GM18502 (cell line): ENCODE data around the gene DTNBP1.

Experiments used
- ATAC-seq: cut with Tn5 transposase; IDR thresholded peaks from one replicate; pipeline ENCODE4 v1.9.1; 2021; ENCODE audit warnings: mild to moderate bottlenecking; ENCODE audit not compliant: unreplicated experiment, poor library complexity

DTNBP1 gene, protein sequence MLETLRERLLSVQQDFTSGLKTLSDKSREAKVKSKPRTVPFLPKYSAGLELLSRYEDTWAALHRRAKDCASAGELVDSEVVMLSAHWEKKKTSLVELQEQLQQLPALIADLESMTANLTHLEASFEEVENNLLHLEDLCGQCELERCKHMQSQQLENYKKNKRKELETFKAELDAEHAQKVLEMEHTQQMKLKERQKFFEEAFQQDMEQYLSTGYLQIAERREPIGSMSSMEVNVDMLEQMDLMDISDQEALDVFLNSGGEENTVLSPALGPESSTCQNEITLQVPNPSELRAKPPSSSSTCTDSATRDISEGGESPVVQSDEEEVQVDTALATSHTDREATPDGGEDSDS

DNA sequence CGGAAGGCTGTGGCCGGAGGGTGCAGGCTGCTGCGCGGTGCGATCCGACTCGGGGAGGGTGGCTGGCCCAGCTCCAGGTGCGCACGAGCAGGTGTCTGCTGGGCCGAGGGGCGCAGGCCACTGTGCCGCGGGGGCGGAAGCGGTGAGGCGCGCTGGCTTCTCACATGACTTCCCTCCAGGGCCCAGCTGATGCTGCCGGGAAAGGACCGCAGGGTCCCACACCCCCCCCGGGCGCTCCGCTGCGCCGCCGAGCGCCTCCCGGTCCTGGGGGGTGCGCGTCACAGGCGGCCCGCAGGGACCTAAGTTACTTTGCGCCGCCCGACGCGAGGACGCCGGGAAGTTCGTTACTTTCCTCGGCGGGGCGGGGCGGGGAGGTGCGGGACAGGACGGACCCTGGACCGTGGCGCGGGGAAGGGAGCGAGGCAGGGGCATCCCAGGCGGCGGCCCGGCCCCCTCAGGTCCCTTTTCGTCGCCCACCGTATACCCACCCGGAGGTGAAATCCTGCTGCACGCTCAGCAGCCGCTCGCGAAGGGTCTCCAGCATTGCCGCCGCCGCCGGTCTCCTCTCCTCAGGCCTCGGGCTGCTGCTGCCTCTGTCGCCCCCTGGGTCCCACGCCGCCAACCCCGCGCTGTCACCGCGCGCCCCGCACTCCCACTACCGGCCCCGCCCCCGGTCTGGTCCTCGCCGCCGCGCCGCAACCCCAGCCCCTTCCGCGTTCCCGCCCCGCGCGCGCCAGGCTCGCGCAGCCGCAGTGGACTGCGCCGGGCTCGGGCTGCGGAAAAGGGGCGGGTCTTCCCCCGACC is at the start of gene DTNBP1:
Gene DTNBP1 (minus strand): TSS at position 703 of the 804 bp plus-strand sequence. CDS start 159 bp downstream, at position 544.
- ATAC-seq = peak; percentile 79

DNA sequence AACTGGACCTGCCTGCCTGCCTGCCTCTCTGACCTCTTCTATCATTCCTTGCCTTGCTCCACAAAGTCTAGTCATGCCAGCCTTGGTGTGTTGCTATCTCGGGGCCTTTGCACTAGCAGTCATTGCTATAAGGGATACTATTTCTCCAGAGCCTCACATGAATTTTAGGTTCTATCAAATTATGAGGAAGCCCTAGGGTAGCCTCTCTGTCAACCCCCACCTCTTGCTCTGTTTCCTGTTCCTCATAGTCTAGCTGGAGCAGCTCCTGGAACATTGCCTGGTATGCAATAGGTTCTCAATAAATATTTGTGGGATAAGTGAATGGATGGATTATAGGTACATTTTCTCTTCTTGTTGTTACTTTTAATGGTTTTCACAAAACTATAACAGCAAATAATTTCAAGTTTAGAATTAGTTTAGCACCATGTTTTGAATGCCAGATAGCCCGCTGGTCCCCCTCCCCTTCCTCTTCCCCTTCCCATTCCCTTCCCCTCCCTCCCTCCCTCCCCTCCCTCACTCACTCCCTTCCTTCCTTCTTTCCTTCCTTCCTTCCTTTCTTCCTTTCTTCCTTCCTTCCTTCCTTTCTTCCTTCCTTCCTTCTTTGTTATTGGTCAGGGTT is 46.9 kb upstream of the DTNBP1 start:
- ATAC-seq = no peak

DNA sequence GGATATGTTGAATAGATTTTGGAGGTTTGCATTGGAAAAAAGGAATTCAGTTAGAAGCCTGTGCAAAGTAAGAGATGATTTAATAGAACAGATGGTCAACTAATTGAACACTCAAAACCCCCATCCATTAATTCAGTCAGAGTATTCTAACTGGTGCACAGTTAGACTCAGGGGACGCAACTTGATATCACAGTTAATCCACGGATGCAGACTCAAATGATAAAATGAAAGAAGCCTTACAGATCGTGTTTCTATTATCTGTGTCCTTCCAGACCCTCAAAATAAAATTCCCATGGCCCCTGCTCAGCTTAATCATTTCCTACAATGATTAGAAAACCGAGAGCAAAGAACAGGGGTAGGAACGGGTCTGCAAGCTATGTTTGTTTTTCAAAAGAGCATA is 45.4 kb upstream of the DTNBP1 start:
- ATAC-seq = no peak

DNA sequence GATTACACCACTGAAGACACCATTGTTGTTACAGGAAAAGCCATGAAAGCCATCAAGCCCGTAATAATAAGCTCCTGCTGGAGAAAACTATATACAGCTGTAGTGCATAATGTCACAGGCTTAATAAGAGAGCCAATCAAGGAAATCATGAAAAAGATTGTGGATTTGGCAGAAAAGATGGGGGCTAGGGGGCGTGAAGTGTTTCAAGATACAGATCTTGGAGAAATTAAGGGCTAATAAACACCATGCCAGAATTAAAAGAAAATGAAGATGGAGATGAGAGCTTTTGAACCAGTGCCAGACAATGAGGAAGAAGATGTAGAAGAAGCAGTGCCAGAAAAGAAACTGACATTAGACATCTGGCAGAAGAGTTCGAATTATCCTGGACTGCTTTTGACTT is 43.2 kb upstream of the DTNBP1 start:
- ATAC-seq = no peak

DNA sequence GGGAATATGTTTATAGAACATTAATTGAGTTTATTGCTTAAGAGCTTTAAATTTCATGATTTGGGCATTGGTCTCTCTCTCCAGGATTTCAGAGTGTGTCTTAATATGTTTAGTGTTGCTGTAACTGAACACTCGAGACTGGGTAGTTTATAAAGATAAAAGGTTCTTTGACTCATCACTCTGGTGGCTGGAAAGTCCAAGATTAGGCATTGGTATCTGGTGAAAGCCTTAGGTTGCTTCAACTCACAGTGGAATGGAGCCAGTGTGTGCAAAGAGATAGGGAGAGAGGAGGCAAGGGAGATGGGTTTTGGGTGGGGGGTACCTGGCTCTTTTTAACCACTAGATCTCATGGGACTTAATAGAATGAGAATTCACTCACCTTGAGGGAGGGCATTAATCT is 35.6 kb upstream of the DTNBP1 start:
- no peak for ATAC-seq

DNA sequence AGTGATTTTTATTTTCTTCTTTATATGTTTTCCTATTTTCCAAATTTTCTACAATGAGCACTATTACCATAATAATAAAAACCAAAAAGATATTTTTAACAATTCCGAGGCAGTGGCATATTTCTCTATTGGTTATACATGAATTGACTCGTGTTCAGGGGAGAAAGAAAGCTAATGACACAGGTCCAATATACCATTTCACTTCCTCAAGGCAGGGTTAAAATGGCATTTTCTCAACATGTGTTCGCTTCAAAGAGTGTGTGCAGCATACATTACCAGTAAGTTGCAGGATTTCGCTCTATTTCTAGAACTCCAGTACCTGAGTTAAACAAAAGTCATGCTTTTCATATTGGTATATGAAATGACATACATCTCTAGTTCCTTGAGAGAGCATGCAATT is 35.1 kb upstream of the DTNBP1 start:
- no peak for ATAC-seq

DNA sequence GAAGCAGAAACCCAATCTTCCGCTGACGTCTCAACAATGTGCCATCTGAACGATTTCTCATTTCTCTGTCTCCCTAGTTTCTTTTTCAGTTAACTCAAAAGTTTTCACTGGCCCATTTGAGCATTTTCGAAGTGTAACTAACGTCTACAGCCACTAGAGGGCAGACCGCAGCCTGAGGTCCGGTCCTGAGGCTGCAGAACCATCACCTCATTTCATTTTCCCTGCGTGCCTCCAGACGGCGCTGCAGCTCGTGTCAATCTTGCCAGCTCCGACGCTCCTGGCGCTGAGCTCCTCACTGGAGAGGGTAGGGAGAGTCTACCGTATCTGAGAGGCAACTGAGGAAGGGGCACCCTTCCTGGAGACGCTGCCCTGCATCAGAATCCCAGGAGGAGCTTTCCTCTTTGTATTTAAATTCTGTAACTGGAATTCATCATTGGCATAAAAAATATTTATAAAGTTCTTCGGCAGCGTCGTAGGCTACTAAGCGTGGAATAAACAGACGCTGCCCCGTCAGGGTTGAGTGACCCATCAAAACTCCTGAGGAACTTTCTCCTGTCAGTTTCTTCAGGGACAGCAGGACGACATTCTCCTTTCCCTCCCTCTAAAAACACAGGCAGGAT is 28.5 kb upstream of the DTNBP1 start:
- ATAC-seq = peak; percentile 86

DNA sequence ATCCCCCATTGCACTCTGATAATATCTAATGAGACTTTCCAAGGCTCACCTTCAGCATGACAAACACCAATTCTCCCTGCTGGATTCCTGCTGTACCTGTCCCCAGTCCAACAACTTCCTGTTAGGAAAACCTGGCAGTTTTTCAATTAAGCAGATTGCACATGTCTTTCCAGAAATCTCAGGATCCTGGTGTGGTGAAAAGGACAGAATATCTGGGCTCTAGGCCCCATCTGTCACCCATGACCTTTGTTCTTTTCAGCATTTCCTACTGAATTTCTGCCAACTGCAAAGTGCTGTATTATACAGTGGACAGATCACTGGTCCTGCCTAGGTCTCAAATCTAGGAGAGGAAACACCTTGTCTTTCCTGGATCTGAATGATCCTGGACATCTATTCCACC is 27.7 kb upstream of the DTNBP1 start:
- ATAC-seq = no peak

DNA sequence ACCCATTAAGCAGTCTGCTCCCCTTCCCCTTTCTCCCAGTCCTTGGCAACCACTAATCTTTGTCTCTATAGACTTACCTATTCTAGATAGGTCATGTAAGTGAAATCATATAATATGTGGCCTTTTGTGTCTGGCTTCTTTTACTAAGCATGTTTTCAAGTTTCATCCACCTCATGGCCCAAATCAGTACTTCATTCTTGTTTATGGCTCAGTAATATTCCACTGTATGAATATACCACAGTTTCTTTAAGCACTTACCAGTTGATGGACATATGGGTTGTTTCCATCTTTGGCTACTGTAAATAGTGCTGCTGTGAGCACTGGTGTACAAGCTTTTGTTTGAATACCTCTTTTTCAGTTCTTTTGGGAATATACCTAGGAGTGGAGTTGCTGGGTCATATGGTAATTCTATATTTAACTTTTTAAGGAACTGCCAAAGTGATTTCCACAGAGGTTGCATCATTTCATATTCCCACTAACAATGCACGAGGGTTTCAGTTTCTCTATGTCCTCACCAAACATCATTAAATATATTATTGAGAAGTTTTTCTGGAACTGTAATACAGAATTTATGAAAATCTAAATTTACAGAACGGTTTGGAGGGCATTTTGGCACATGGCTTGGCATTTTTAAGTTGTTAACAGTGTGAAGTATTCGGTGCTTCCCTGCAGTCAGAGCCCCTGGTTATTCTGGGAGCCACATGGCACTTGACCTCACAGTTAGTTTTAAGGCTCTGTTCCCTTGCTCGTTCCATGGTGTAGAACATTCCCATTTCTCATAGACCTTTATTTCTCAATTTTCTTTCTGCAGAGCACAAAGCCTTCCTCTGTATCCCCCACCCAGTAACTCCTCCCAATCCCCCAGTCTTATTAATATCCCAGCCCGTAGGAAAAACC is 27.0 kb upstream of the DTNBP1 start:
- no peak for ATAC-seq

DNA sequence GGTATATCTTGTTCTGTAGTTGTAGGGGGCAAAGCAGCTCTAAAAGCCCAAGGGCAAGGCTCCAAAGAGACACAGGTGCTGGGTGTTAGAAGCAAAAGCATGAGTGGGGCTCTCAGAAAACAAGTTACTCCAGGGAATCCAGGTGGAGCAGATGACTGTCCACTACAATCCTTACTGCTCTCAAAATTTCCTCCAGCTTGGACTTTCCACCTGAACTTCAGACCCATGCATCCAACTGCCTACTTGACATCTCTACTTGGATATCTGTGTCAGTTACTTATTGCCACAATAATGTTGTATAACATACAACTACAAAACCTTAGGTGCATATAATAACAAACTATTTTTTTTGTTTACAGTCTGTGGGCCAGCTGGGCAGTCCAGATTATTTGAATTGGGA is 22.8 kb upstream of the DTNBP1 start:
- no peak for ATAC-seq

DNA sequence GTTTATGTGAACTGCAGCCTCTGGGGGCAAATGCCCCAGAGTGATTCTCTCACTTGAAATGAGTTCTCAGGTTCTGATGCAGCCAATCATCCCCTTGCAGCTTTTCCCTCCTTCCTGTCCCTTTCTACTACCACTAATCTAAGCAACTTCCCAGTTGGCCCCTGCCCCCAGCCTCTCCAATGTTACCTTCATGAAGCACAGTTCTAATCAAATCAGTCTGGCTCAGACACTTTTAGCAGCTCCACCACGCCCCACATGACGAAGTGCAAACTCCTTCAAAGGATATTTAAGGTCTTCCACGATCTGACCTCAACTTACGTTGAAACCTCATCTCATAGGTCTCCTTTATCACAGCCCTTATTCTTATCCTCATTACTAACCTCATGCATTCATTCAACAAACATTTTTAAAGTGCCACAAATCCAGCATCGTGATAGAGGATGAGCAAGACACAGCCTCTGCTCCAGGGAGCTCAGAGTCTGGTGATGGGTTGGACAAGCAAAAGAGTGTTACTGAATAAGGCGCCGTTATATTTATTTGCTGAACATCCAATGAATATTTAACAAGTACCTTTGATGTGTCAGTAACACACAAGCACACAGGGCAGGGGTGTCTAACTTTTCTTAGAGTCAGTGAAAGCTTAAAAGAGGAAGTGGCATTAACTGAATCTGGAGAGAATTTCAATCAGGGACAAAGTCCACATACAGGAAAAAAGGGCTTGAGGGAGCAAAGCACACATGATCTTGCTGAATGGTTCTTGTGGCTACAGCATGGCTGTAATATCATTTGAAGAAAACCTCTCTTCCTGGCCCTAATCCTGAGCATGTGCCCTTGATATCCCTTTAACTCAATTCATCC is 20.4 kb upstream of the DTNBP1 start:
- ATAC-seq = no peak

DNA sequence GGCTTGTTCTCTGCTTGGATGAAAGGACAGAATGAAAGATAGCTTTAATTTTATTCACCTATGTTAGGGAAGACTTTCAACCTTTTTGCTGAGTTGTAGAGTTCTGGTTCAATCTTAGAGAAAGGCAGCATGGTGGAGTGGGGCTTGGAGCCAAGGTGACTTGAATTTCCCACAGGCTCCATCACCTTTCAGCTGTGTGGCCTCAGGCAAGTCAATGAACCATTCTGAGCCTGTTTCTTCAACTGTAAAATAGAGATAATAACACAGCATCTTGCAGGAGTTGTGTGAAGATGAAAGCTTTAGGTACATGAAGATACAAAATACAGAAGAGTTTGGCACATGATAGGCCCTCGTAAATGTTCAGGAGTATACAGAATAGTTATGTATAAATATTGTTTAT is 19.1 kb upstream of the DTNBP1 start:
- ATAC-seq = no peak

DNA sequence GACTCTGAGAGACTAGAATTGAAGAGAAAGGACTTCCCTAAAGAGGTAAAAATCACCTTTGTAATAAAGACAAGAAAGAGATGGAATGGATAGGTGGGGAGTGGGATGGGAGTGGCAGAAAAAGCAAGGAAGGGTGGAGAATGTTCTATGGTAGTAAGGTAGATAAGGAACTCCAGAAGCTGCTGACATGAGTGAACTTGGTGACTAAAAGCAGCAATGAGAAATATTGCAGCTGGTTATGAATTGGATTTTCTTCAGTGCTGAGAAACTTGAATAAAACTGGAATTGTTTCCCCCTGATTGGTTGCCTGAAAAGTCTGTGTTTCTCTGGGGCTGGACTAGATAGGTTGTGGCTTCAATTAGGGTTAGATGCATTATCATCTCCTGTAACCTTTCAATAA is 15.7 kb upstream of the DTNBP1 start:
- ATAC-seq = no peak

DNA sequence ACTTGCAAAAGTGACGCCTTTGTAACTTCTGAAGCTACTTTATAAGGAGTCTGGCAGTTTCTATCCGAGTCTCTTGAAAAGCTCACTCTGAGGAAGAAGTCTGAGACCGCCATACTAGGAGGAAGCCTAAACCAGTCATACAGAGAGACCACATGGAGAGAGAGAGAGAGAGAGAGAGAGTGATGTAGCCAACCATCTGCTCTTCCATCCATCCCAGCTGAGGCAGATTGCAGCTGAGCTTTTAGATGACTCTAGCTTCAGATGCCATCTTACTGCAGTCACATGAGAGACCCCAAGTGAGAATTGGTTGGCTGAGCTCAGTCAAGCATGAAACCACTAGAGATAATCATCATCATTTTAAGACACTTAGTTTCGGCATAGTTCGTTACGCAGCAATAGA is 15.0 kb upstream of the DTNBP1 start:
- no peak for ATAC-seq

DNA sequence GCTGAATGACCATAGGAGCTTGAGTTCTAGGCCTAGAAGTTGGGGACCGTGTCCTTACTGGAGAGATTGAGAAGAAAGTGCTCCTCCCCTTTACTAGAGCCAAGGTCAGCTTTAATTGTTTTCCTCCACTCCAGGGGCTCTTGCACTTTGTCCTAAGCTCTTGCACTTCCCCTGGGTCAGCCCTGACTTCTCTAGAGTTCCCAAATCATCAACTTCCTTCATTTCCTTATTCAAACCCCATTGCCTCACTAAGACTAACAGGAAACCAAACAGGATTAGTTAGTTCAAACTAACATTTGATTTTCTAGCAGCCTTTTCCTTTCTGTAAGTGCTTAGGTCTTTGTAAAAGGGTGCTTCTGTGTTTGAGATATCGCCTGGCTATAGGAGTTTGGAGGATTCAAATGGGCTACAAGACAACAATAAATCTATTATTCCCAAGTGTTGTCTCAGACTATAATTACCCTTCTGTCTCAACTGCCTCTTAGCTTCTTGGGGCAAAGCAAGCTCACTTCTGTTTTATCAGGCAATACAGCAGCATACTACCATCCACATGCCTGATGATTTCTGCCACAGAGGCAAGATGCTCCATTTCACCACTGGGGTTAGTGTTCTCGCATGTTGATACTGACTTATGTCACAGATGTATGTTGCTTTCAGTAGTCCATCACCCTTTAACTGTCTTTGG is 12.8 kb upstream of the DTNBP1 start:
- ATAC-seq = no peak

DNA sequence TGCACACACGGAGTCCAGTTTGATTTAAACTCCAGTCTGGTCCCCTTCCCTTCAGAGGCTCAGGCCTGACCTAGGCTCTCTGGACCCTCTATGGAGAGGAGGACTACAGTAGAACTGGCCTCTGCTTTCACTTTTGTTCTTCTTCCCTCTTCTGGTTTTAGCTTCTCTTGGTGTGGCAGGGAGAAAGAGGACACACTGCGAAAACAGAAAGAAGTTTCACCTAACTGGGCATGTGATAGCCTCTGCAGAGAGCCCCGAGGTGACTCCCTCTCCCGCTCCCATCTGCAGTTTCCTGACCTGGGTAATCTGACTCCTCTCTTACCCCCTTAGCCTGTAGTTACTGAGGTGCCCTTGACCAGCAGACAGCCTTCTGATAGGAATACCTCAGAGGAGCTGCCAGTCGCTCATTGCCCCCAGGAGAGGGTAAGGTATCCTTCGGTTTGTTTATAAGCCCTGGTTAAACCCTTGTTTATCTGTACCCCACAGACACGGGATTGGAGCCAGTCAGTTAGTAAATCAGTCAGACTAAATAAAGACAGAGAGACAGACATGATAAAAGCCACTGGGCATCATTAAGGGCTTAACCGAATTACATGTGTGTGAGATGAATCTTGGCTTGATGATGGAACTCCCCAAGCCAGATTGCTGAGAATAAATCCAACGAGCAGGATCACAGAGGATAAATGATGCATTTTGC is 12.0 kb upstream of the DTNBP1 start:
- ATAC-seq = no peak

DNA sequence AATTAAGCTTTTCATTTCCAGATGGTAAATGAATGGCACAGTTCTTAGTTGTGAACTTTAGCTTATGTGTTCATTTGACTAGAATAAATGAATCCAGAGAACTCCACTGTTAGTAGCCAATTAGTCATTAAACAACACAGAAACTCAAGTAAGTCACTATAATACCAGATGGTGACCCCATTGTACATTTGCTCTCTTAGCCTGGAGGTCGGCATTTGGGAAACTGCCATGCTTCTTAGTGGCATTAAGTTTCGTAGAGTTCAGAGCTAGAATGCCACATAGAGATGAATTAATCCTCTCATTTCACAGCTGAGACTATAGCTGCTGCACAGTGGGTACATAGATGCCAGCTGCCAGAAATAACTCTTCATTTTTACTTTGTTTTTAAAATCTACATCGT is 10.8 kb upstream of the DTNBP1 start:
- no peak for ATAC-seq

DNA sequence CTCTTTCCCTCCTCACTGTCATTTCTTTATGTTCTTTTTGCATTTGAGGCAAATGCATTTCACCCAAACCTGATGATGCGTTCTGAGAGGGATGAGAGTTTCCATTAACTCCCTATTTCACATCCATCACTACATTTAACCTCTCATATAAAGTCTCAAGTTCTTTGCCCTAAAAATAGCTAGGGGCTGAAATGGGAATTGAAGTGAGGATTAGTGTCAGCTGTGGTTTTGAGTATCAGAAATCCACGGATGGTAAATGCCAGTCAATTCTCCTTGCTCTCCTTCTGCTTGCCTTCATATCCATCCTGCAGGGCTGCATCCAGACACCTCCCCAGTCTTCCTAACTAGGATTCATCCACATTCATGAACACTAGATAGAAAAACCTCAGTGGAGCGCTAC is 10.0 kb upstream of the DTNBP1 start:
- ATAC-seq = no peak
